ENCODE data around the gene LIX1L. TPM values are rescaled to one million over a fixed set of nuclear protein-coding genes. Genes with fewer than 3 reads are reported as not detected.

LIX1L gene
- total and polyA plus RNA-seq, 8 donors = 28.9 to 45.7 (median 41.9) TPM

GRCh38 chr1:145991735-145992412 lies 34.1 kb upstream of the LIX1L start:
- Histone ChIP-seq H3K4me3 (peak overlapping the region in 1 of 2 donors; percentile 96), H3K4me1 (peaks cover 15 to 73% of the 10 kb centered on the region in 2 donors), H3K27ac (peak overlapping the region; percentile 92), H3K27me3 (no peaks in the 10 kb centered on the region), H3K9me3 (no peaks in the 10 kb centered on the region), H3K36me3 (peaks cover 0 to 40% of the 10 kb centered on the region in 2 donors)
- peak; percentile 23 for ATAC-seq
- intact Hi-C loops (cut with DNase I) = no loop called here
- TF ChIP-seq CTCF (IDR thresholded peaks at IDR 0.05) = no peak
- DNase-seq = peak in 1 of 4 donors; percentile 38

- Histone ChIP-seq H3K27me3 (no peaks in the 10 kb centered on the region), H3K9me3 (no peaks in the 10 kb centered on the region), H3K36me3 (peaks cover 0 to 39% of the 10 kb centered on the region in 2 donors), H3K4me1 (peaks cover 16 to 88% of the 10 kb centered on the region in 2 donors), H3K4me3 (no peak overlapping the region), H3K27ac (peak overlapping the region; percentile 92)
- ATAC-seq (peak; percentile 3), DNase-seq (peak in 1 of 4 donors; percentile 30)
- no peak for TF ChIP-seq CTCF (IDR thresholded peaks at IDR 0.05)
- intact Hi-C loops (cut with DNase I) = no loop called here
These were observed 32.5 kb upstream of the LIX1L start for GRCh38 chr1:145990249-145990855.

DNA sequence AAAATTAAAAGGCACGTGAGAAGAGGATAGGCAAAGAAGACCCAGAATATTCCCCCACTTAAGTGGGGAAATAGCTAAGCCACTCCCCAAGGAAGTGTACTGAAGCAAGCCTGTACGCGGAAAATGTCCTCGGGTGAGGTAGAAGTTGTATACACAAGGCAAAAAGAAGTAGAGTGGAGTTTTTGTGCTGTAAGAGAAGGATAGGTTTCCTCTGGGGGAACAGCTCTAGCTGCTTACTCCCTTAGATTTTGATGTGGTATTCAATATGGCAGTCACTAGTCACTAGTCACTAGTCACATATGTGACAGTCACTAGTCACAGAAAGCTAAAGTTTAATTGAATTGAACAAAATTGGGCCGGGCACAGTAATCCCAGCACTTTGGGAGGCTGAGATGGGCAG lies 31.0 kb upstream of the LIX1L start:
- intact Hi-C loops (cut with DNase I) = no loop called here
- ATAC-seq (peak; percentile 3), DNase-seq (peak in 1 of 4 donors; percentile 35)
- no peaks in the 10 kb centered on the region for H3K27me3 ChIP-seq
- peaks cover 22 to 98% of the 10 kb centered on the region in 2 donors for H3K4me1 ChIP-seq
- H3K27ac ChIP-seq = peak overlapping the region; percentile 39 to 92
- H3K36me3 ChIP-seq = peaks cover 0 to 24% of the 10 kb centered on the region in 2 donors
- H3K4me3 ChIP-seq = no peak overlapping the region
- no peak for TF ChIP-seq CTCF (IDR thresholded peaks at IDR 0.05)
- no peaks in the 10 kb centered on the region for H3K9me3 ChIP-seq

DNA sequence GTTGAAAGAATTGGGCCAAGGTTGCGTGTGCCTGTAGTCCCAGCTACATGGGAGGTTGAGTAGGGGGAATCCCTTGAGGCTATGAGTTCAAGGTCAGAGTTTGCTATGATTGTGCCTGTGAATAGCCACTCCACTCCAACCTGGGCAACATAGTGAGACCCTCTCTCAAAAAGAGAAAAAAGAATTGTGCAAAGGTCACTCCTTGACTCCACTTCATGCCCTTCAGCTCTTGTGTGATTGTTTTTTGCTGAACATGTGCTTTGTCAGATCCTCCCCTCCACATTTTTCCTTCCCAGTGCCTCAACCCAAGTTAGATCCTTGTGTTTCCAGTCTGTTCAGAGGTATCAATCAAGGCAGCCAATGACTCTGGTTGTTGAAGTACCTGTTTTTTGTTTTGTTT lies 30.1 kb upstream of the LIX1L start:
- Histone ChIP-seq H3K9me3 (no peaks in the 10 kb centered on the region), H3K36me3 (peaks cover 0 to 15% of the 10 kb centered on the region in 2 donors), H3K4me1 (peaks cover 17 to 98% of the 10 kb centered on the region in 2 donors), H3K27me3 (no peaks in the 10 kb centered on the region), H3K27ac (peak overlapping the region; percentile 39 to 92), H3K4me3 (no peak overlapping the region)
- intact Hi-C loops (cut with DNase I) = no loop called here
- no peak for ATAC-seq
- no peak for TF ChIP-seq CTCF (IDR thresholded peaks at IDR 0.05)
- no peak for DNase-seq

DNA sequence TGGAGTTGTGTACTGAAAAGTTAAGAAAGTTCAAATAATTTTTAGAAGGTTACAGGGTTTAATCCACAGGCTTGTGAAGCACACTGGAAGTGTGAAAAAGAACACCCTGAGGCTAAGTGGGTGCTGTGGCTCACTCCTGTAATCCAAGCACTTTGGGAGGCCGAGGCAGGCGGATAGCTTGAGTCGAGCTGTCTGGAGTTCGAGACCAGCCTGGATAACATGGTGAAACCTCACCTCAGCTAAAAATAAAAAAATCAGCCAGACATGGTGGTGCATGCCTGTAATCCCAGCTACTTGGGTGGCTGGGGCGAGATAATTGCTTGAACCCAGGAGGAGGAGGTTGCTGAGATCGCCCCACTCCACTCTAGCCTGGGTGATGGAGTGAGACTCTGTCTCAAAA lies 28.7 kb upstream of the LIX1L start:
- H3K27me3 ChIP-seq = no peaks in the 10 kb centered on the region
- TF ChIP-seq CTCF (IDR thresholded peaks at IDR 0.05) = no peak
- peak in 1 of 4 donors; percentile 29 for DNase-seq
- intact Hi-C loops (cut with DNase I) = no loop called here
- no peak overlapping the region for H3K4me3 ChIP-seq
- no peaks in the 10 kb centered on the region for H3K9me3 ChIP-seq
- no peak for ATAC-seq
- peaks cover 0 to 1% of the 10 kb centered on the region in 2 donors for H3K36me3 ChIP-seq
- peaks cover 18 to 98% of the 10 kb centered on the region in 2 donors for H3K4me1 ChIP-seq
- H3K27ac ChIP-seq = peak overlapping the region; percentile 78 to 100

All from left lung (tissue), 10 donors.